ENCODE measurements around the gene EVX2.
A peak's percentile ranks its signal among the peaks of the same experiment; 100 is the strongest.

Gene EVX2

DNA sequence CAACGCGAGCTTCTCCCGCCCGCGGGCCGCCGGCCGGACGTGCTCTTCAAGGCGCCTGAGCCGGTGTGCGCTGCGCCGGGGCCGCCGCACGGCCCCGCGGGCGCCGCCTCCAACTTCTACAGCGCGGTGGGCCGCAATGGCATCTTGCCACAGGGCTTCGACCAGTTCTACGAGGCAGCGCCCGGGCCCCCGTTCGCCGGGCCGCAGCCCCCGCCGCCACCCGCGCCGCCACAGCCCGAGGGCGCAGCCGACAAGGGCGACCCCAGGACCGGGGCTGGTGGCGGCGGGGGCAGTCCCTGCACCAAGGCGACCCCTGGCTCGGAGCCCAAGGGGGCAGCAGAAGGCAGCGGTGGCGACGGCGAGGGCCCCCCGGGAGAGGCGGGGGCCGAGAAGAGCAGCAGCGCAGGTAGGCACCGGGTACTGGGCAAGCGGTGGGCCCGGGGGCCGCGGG, 24.0 kb upstream of the EVX2 start:
- no peak for DNase-seq (ENCODE audit: low read depth in 2 of 2)

DNA sequence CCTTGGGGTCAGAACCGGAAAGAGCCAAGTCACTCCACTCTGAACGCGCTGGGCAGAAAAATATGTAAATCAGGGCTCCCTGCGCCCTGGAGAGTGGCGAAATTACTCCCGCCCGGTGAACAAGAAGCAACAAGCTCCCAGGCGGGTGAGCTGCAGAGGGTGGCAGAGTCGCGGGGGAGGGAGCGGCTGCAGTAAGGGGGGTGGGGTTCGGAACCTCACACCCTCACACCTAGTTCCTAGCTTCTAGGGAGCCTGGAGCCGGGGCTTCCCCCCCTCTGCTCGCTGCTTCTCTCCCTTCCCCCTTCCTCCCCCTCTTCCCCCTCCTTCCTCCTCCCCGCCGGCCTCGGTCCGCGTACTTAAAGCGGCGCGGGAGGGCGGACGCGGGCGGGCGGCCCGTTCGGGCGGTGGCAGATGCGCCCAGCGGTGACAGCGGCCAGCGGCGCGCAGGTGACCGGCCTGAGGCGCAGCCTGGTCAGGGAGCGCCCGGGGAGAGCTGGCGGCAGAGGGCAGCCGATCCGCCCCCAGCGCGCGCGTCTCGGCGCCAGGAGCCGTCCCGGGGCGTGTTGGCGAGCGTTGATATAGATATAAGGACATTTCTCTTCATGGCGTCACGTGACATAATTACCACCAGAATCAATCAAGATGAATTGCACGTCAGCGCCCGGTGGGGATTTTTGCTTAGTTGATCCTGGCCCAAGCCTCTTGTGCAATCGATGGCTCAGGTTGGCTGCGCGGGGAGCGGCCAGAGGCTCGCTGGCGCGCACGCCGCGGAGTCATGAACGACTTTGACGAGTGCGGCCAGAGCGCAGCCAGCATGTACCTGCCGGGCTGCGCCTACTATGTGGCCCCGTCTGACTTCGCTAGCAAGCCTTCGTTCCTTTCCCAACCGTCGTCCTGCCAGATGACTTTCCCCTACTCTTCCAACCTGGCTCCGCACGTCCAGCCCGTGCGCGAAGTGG, 23.1 kb upstream of the EVX2 start, which contains the start of gene HOXD11:
TSS of gene HOXD11 (plus strand) at position 700 of the 959 bp plus-strand sequence. CDS start at position 776, 76 bp downstream.
- DNase-seq (ENCODE audit: low read depth in 2 of 2): no peak

DNA sequence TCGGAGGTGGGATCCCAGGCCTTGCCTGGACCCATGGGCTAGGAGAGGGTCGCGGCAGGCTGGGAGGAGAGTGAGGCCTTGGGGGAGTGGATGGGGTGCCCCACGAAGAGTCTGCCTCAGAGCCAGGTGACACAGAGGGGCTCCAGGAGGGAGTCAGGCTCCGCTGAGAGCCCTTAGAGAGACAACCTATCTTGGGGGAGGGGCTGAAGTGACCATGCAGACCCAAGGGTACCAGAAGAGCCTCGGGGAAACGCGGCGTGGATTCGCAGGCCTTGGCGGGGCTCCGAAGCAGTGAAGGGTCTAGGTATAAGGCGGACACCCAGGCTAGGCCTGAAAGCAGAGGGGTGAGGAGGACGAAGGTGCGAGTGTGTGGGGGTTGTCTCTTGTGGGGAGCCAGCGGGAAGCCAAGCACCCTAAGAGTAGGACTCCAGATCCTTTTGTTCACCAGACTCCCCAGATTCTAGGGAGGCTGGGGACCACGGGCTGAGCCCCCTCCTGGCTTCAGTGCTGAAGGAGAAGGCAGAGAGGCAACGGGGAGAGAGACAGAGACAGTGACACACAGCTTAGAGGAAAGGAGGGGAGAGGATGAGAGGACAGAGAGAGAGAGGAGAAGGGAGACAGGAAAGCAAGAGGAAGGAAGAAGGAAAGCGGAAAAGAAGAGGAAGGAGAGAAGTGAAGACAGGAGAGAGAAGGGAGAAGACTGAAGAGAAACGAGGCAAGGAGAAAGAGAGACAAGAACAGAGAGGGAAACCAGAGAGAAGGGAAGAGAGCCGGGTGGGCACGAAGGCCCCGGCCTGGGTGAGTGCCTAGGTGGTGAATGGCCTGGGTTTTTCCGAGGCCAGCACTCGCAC, 22.2 kb upstream of the EVX2 start:
- no peak for DNase-seq (ENCODE audit: low read depth in 2 of 2)

DNA sequence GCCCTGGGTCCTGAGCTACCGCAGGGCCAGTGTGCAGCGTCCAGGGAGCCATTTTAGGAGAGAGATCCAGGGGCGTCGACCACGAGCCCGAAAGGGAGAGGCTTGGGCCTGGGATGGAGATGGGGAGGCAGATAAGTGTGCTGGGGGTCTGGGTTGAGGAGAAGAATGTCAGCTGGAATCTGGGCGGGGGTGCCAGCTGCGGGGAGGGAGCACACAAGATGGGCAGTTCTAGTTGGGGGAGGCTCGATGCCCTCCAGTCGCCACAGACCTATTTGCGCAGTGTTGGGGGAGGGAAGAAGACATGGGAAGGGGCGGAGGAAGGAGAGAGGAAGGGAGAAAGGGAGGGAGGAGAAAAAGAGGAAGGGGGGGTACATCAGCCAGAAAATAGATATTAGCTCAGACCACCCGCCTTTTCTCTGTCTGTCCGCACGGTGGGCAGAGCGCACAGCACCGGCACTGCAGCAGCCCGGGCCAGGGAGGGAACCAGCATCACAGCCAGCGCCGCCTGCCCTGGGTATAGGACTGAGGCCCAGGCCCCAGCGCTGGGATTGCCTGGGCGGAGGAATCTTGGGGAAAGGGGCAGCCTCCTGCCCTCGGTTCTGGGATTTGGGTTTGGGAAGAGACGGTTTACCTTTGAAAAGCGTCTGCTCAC, 21.4 kb upstream of the EVX2 start:
- no peak for DNase-seq (ENCODE audit: low read depth in 2 of 2)

DNA sequence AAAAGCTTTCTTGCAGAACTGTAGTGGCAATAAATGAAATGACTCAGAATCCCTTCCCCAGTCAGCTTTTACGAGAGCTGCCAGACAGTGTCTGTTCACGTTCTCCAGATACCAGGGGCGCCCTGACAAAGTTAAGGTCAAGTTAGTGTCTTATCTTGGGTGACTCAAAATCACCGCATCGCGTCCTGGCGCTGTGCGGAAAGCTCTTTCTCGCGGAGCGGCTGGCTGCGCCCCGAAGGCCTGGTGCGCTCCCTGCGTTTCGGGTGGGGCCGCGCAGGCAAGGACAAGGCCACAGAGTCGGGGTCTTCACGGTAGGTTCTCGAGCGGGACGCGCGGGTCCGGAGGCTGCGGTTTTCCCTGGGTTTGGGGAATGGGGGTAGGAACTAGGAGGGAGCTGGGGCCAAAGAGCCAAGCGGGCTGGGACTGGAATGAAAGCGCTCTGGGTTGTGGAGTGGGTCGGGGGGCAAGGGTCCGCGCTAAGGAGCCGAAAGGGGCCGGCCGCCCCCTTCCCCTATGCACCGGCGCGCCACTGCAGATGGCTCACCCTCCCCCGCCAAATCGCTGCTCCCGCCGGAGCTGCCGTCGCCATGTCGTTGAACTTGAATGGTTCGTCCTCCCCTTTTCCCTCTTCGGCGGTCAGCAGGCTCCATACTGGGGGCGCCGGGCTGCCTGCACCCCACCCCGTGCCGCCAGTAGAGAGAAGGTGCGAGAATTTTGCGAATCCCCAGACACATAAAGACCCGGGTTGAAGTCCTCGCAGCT, 20.7 kb upstream of the EVX2 start:
- no peak for DNase-seq (ENCODE audit: low read depth in 2 of 2)

DNA sequence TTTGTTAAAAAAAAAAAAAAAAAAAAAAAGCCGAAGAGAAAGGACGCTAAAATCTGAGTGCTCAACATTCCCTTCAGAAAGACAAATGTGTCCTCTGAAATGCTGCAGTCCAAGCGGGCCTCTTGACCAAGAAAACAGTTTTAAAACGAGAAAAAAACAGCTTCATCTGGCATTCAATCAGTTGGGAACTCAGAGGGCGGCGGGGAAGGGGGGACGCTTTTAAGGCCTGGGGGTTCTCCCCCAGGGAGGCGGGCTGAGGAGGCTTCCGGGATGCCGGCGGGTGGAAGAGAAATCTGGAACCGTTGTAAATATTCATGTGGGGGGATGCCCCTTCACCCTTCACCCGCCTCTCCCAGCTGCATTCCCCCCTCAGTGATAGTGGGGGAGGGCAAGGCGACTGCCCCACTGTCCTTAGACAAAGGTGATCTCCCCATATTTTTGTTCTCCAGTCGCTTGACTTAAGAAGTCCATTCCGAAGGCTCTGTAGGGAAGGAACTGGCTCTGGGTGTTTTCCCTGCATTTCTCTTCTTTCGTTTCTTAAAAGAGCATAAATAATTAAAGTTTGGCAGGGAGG, 20.1 kb upstream of the EVX2 start:
- DNase-seq (ENCODE audit: low read depth in 2 of 2): no peak

DNA sequence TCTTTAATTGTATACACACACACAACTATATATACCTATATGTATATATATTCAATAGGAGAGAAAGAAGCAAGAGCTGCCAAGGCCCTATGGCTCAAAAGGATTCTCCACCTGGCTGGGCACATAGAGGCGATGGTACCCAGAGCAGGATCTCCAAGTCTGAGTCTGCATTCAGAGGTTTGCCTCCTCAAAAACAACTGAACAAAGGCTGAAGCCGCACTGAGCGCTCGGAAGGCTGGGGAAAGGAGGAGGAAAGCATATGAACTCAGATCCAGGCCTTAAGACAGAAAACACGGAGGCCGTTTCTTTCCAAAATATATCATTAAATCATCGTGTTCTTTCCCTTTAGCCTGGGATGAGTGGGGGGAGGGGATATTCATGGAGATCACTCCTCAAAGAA, 19.4 kb upstream of the EVX2 start:
- DNase-seq (ENCODE audit: low read depth in 2 of 2): no peak

DNA sequence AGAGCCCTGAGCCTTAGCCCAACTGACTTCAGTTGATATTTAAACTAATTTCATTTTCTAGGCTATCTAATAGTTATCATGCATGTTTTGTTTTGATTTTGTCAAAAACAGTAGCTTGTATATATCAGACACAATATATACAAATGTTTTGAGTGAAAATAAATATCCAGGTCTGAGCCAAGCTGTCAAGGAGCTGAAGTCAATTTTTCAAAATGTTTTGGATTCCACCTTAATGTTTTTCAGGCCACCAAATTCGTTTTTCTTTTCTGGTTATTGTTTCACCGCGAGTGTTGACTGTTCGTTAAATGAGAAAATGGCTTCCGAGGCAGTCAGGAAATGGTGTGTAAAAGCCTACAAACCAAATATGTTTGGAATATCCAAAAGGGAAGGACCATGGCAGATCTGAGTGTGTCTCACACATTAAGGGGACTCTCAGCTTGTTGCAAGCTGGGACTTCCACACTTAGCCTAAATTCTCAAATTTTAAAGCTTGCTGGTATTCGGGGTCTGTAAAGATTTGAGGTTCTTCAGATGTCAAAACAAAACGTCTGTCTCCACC, 18.6 kb upstream of the EVX2 start:
- no peak for DNase-seq (ENCODE audit: low read depth in 2 of 2)

DNA sequence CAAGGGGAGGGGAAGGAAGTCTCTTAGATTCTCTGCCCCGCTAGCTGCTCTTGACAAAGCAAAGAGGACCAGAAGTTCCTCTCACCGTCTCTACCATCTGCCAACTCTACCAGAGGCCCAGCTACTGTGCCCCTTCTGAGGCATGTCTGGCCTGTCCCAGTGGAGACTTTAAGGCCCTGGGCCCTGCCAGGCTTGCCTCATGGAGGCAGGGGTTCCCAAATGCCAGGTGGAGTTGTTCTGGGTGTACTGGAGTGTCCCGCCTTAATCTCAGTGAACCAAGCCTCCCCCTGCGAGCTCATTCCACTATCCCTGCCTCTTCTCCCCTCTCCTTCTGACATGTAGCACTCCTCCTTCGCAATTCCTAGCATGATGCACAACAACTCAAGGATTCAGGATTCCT, 18.1 kb upstream of the EVX2 start:
- no peak for DNase-seq (ENCODE audit: low read depth in 2 of 2)

DNA sequence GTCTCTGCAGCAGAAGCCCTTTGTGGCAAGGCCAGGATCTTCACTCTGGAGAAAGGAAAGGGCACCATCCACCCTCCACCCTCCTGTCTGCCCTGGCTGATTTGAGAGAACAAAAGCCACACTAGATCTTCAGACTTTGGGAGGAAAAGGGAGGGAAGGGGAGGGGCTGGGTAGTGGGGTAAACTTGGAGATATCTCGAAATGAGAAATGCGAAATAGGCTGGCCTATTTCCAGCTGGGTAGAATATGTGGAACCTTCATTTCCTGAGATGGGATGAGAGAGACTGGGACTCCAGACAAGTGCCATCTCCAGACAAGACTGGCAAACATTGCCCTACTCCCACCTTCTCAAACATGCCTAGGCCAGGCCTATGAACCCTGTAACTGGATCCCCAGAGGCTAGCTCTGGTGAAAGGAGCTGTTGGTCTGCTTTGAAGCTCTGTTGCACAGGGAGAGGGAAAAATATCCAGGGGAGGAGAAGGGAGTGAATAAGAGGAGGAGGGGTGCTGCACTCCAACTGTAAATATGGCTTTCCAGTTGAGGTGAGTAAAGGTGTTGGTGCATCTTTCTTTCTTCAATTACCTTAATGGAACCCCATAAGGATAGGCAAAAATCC, 17.6 kb upstream of the EVX2 start:
- no peak for DNase-seq (ENCODE audit: low read depth in 2 of 2)

DNA sequence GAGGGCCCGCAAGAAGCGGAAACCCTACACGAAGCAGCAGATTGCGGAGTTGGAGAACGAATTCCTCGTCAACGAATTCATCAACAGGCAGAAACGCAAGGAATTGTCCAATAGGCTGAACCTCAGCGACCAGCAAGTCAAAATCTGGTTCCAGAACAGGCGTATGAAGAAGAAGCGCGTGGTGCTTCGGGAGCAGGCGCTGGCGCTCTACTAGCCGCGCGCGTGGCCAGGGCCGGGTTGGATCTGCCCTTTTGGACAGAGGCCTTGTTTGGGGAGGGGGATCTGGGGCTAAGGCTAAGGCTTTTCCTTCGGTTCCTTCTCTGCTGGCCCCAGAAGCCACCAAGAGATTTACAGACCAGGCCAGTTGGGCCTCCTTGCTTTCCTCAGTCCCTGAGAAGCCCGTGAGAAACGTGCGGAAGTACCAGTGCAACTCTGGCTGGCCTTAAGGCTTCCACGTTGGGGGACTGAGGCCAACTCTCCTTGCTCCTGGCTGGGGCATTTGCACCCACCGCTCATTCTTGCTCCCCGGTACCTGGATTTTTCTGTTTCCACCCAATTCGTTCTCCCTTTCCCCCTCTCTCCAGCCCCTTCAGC, 16.9 kb upstream of the EVX2 start:
- no peak for DNase-seq (ENCODE audit: low read depth in 2 of 2)

DNA sequence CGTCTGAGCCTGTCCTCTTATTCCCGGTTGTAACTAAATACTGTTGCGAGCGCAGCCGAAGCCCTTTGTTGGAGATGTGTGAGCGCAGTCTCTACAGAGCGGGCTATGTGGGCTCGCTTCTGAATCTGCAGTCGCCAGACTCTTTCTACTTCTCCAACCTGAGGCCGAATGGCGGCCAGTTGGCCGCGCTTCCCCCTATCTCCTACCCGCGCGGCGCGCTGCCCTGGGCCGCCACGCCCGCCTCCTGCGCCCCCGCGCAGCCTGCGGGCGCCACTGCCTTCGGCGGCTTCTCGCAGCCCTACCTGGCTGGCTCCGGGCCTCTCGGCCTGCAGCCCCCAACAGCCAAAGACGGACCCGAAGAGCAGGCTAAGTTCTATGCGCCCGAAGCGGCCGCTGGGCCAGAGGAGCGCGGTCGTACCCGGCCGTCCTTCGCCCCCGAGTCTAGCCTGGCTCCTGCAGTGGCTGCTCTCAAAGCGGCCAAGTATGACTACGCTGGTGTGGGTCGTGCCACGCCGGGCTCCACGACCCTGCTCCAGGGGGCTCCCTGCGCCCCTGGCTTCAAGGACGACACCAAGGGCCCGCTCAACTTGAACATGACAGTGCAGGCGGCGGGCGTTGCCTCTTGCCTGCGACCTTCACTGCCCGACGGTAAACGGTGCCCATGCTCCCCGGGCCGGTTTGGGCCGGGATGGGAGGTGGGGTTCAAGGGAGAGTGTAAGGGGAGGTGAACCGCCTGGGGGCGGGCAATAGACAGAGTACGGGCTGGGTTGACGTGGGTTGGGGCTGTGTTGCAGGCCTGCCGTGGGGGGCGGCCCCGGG, 16.2 kb upstream of the EVX2 start, which contains the start of gene HOXD12:
TSS of gene HOXD12 (plus strand) at position 68 of the 819 bp plus-strand sequence. CDS start at position 75, 7 bp downstream.
- no peak for DNase-seq (ENCODE audit: low read depth in 2 of 2)

DNA sequence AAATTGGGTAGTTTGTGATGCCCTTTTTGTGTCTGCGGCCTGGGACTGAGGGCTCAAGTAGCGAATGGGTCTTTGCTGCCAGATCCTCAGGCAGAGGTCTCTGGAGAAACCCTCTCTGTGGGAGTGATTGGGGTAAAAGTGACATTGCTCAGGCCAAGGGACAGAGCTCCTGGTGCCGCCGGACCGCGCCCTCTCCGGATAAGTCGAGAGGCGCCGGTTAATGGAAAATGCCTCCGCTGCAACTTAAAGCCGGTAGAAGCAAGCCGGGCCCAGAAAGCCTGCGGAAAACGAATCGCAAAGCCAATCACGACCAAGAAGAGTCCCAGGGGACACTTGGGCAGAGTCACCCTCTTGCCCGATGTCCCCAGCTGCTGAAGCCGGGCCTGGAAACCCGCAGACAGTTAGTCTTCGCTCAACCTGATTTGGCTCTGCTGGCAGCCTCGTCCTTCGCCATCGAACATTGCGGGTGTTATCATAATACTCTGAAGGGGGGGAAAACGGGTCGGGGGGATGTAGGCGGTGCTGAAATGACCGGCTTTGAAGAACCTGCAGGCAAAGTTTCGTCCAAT, 15.5 kb upstream of the EVX2 start:
- DNase-seq (ENCODE audit: low read depth in 2 of 2): no peak

DNA sequence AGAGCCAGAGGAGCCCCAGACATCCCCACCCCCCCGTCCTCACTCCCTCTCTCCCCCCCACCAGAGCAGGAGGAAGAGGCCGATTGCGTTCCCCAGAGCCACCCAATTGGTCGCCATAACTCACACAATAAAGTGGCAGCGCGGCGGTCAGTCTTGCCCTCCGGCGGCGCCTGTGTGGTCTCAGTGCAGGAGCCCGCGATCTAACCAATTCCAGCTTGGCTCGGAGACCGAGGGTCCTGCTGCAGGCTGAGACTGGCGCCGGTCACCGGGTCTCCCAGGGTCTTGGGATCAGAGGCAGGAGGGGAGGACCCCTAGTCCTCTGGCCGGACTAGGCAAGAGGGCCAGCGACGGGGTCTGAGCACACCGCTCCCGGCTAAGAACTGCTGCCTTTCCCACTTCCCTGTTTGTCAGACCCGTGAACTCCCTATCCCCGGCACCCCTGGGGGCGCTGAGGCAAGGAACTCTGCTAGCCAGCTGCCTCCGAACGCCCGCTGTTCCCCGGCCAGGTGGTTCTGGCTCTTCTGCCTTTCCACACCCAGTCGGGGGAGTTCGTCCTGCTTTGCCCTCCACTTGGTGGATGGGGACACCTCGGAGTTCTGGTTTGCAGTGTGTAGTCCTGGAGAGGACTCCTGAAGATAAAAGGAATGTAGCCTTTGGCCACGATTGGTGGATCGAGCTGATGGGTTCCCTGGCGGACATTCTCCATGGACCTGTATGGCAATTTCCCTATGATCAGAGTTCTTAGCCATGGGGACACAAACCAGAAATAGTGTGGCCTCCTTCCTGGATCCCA, 14.8 kb upstream of the EVX2 start:
- DNase-seq (ENCODE audit: low read depth in 2 of 2): no peak

DNA sequence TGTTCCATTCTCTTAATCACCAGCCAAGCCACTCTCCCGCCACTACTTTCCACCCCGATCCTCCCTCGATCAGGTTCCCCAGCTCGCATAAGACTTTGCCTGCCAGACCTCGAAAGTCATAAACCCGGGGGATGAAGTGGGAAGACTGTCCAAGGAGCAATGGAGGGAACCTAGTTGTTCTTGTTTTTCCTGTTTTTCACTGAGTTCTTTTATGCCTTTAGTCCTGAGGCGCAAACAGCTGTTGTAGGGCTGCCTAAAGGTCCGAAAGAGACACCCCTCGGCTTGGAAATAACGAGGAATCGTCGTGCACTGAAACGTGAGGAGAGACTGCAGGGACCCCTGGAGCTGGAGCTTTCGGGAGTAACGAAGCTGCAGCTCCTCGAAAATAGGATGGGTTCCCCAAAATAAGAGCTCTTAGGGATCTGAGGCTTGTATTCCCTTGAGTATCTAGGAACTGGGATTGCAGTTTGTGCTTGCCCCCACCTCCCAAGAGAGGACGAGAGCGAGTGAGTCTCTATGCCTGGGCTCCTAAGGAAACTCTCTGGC, 14.1 kb upstream of the EVX2 start:
- no peak for DNase-seq (ENCODE audit: low read depth in 2 of 2)

DNA sequence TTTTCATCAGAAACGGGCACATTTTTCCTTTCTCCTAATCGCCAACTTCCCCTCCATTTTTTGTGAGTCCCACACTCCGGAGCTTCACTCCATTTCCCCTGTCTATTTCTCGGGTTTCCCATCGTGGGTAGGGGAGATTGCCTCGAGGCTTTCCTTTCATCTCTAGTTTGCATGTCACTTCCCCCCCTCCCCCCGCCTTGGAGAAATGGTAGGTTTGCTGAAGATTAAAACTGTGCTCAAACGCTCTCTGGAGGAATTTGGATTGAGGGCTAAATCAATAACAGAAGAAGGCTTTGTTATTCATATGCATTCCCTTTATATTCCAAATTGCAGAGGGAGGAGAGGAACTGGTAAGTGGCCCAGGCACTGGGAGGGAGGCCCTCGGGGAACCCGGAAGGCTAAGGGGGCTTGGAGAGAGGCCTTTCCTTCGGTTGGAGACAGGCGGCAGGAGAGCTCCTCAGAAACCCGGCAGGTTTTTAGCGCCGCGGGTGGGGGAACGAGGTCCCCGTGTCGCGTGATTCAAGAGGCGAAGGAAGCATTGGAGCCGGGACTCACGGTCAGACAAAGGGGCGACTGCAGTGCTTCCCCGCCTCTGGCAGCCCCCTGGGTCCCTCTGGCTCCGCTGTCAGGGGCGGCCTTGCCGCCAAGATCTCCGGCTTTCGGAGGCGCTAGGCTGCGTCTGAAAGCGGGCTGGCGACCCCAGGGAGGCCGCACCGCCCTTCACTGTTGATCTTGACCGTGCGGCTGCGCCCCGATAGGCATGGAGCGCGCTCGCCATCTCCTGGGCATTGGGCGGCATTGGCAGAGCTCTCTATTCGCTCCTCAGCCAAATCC, 13.4 kb upstream of the EVX2 start:
- DNase-seq (ENCODE audit: low read depth in 2 of 2): peak; percentile 32 to 37

All from stimulated activated CD4-positive, alpha-beta T cell treated with anti-CD3 and anti-CD28 coated beads, Interleukin-12 subunit alpha, Interleukin-12 subunit beta, amount 100 ng/mL, for 24 hours (primary cell).